NCI-H69 (cell line): Measurements from ENCODE around the gene CGNL1.
A peak's percentile ranks its signal among the peaks of the same experiment; 100 is the strongest.

Experiments used
- DNase-seq: peaks from one replicate; lab custom pipeline; 2025; lab: John Stamatoyannopoulos, UW

The CGNL1 gene

DNA sequence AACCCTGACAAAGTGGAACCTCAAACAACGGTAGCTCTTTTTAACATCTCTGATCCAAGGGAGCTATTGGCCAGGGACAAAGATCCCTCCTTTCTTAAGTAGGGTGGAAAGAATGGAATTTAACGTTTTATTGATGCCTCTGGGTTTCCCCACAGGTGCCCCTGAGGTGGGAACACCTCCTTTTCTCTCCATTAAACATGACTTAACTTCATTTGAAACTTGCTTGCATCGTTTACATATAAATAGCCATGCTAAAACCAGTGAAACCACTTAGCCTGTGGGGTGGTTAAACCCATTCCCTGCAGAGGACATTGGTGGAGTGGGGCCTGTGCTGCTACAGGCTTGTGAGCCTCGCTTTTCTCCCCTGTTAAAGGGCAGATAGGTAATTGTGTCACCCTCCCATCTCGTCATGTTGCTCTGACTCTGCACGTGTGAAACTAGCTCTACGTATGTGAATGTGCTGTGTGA lies 9.7 kb downstream of the CGNL1 start:
- DNase-seq, result no peak

DNA sequence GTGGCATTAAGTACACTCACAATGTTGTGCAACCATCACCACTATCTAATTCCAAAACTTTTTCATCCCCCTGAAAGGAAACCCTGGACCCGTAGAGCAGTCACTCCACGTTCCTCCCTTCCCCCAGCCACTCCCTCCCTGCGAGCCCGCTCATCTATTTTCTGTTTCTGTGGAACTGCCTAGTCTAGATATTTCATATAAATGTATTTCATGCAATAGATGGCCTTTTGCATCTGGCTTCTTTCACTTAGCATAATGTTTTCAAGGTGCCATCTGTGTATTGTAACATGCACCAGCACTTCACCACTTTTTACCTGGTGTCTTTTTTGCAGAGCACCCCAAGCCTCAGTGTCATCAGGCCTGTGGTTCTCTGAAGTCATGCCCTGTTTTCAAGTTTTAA lies 10.7 kb downstream of the CGNL1 start:
- no peak for DNase-seq

DNA sequence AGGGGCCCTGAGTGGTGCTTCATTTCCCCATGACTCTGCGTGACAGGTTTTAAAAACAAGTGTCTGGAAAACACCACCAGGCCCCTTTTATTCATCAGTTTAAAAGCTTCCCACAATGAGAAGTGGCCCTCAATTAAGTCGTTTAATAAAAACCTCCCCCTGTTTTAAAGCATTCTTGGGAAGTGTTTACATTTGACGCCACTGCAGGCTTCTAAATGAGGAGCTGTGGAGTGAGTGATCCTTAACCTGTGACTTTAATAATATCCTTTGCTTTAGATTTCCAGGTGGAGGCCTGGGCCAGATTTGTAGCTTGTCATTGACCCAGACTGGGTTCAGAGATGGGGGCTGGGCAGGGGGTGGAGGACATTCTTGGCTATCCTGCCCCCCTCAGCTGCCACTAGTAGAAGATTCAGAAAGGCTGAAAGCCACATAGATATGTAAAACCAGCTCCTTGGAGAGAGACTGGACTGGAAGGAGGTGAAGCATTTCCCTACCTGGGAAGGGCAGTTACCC lies 11.3 kb downstream of the CGNL1 start:
- peak; percentile 96 for DNase-seq

DNA sequence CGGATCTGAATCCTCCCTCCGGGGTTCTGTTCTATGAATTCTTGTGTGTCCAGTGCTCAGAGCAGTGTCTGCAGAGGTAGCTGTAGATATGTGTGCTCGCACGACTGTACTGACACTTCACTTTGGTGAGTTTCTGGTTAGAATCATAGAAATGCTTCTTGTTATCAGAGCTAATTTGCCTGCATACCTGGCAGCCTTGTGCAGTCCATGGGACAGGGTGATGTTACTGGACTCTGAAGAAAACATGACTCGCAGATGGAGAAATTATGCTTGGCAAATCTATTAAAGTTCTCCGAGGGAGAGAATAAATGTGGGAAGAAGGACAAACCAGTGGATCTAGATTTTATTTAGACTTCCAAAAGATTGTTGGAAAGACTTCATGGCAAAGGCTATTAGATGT lies 12.2 kb downstream of the CGNL1 start:
- DNase-seq, result no peak

DNA sequence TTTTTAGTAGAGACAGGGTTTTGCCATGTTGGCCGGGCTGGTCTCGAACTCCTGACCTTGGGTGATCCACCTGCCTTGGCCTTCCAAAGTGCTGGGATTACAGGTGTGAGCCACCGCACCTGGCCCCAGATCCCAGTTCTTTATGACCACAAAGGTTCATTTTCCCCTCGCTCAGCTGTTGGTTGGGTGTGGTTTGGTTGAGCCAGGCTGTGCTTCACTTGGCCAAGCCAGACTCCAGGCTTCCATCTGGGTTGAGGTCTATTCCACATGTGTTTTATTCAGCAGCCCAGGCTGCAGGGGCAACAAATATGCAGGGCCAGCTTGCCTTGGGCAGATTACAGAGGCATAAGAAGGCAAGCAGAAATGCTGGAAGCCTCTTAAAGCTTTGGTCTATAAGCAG lies 13.7 kb downstream of the CGNL1 start:
- DNase-seq, result no peak

DNA sequence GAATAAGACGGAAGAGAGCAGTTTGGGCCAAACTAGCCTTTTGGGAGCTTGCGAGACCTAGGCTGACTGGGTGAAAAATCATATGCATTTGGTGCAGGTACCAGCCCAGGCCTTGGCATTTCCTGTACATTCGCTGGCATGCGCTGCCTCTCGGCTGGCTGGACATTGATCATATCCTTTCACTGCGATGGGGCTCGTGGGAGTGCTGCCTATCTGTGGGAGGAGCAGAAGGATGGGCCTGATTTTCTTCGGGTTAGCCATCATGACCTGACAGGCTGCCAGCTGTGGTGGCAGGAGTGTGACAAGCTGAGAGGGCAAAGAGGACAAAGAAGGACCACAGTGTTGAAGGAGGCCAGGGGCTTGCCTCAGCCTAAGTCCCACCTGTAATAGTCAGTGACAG lies 14.3 kb downstream of the CGNL1 start:
- no peak for DNase-seq

DNA sequence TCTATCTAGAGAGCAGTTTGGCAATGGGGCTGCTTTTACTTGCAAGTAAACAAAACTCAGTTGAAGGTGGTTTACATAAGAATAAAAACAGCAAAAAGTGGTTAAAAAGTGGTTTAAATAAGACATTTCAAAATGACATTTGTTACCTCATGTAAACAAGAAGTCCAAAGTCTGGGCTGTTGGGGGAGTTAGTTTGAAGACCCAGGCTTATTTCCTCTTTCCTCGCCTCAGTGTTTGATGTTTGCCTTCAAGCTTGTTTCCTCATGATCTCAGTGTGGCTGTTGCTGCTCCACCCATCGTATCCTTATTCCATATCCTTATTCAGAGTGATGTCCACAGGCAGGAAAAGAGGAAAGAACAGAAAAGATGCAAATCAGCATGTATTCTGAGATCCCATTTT lies 15.2 kb downstream of the CGNL1 start:
- DNase-seq, result no peak

DNA sequence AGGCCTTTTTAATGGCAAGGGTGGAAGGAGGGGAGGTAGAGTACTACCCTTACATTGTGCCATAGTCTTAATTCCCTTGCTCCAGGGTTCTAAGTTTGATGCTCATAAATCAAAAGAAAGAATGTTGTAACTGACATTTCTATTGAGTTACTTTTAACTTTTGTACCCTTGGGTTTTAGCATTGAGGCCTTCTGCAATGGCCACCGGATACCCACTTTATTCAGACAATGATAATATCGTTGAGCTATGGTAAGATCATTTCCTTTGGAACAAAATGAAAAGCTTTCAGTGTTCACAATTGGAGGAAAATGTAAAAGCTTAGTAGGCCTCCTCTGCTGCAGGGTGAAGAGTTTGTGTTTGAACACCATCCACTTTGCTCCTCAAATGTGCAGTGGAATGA lies 16.8 kb downstream of the CGNL1 start:
- DNase-seq, result no peak

DNA sequence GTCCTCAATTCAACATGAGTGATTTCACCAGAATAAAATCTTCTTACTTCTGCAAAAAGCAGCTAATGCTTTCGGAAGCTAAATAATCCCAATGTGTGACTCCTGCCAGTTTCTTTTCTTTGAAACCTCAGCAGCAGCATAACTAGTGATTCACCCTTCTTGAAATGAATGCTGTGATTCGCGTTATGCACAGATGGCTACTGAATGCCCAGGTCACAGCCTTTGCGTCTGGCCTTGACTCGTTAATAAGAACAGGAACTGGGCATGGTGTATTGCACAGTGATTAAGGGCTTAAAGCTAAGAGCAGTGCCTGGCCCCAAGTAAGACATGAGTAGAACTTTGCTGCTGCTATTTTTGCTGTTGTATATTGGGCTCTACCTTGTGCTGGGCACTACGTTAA lies 19.0 kb downstream of the CGNL1 start:
- peak; percentile 79 for DNase-seq

DNA sequence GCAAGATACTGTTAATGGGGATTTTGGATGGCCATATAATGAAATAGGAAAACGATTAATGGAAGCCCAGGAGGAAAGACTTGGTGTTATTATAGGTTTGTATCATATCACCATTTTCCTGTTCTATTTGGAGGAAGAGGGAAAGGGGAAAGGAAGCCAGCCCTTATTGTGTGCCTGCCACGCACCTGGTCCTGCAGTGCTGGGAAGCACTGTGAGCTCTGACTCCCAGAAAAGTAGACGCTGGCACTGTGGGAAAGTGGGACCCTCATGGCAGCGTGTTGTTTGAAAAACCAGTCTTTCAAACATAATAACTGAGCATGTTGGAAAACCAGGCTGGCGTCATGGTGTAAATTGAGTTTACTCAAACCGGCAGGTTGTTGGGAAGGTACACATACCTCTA lies 22.0 kb downstream of the CGNL1 start:
- DNase-seq, result peak; percentile 90

DNA sequence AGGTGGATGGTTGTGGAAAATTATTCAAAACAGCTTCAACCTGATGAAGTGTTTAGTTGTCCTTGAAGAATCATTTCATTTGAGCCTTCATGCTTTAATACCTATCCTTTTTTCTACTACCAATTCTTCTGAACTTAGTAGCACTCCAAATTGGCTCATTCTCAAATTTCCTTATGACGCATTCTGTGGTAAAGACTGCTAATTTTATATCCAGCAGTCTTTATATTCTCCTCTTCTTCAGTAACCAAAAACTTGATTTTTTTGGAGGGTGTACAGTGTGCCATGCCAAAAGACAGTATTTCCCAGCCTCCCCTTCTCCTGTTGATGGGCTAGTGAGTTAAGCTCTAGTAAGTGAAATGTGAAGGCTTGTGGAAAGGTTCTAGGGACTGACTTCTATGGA lies 25.2 kb downstream of the CGNL1 start:
- DNase-seq, result no peak

DNA sequence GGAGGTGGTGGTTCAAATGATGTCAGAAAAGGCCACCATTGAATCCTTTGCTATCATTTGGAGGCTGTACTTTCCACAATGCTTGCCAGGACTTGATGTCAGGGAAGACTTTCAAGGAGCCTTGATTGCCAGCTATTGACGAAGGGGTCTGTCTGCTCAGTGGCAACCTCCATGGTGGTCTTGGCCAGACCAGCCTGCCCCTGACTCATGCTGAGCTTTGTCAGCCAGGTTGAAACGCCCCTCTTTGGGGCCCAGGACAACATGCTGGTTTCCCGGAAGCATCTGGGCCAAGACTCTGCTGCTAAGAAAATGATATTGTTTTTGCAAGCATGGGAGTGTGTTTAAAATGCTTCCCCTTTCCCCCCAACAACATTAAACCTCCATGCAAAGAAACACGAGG lies 26.7 kb downstream of the CGNL1 start:
- no peak for DNase-seq

DNA sequence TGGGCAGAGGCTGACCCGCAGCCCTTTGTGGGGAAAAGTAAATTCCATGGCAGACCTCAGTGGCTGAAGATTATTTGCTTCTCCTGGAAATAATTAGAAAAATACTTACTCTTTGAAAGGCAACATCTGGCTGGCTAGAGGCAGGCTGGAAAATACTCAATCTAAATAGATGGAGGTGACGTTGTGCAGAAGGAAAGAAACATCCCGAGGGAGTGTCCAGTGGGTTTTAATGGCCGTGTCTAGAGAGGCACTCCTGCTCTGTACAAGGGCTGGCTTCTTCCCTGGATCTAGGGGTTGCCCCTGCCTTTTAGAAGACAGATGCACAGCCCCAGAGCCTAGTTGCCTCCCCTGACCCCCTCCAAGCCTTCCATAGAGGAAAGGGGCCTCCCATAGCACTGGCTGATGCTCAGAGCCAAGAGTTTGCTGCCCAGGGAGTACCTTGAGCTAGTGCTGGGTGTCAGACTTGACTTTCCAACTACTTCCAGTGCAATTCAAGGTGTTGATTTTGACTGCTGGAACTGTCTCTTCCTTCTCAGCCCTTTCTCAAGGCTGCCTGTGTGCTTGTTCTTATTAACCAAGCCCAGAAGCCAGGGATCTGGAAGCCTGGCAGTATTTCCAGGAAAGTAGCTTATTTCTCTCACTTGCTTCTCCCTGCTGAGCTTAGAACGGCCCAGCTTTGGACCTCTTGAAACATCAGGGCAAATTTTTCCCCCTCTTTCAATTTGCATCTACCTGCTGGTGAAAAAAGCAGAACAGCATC lies 27.4 kb downstream of the CGNL1 start:
- DNase-seq, result peak; percentile 63

DNA sequence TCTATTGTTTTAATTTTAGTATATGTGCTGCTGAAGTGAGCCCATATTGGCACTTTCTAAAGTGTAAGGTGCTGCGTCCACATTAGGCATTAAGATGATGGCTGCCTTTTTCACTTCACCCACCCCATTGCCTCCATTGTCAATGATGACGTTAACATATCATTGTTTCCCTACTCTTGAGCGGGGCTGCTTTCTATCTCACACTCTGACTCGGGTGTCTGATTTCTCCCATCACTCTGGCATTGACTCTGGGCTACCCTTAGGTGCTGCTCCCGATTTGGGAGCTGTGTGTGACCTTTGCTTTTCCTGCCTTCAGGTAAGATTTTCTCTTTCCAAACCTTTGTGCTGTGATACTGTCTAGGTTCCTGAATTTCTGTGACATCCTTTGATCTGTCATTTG lies 28.8 kb downstream of the CGNL1 start:
- no peak for DNase-seq

DNA sequence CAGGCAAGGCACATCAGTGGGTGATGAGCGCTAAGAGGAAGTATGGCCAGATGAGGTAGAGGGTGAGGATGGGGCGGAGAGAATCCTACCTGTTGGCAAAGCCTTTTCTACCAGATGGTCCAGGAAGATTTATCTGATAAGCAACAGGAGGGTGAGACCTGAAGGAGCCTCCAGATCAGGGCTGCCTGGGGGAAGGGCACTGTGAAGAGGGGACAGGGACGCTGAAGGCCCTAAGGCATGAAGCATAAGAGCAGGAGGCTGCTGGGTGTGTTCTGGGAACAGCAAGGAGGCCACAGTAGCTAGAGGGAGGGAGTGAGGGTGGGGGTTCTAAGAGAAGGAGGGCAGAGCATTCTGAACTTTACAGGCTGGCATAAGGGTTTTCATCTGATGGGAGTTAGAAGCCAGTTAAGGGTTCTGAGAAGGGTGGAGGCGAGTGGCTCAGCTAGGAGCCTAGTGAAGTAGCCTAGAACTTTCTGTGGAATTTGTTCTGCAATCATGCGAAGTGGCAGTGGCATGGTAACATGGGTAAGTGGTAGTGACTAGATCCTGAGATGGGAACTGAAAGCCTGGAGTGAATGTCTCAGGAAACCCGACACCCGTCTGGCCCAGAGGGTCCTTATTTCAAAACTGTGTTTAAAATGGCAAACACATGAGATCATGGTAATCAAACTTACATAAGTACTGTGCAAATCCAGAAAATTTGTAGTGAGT lies 29.9 kb downstream of the CGNL1 start:
- DNase-seq, result peak; percentile 79

DNA sequence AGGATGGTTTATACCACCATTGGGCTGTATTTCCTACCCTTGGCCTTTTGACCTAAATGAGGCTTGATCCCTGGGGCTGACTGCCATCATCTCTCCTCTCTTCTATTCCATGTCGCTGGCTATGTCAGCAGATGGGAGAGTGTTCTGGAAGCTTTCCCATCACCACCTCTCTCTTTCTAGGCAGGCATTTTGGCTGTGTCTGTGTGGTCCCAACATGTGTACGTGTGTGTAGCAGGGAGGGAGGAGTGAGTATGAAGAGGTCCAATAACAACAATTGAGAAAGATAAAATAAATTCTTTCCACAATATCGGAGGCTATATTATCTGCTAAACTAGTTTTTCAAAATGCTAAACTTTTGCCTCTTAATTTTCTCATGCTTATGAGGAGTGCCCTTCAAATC lies 34.1 kb downstream of the CGNL1 start:
- no peak for DNase-seq

DNA sequence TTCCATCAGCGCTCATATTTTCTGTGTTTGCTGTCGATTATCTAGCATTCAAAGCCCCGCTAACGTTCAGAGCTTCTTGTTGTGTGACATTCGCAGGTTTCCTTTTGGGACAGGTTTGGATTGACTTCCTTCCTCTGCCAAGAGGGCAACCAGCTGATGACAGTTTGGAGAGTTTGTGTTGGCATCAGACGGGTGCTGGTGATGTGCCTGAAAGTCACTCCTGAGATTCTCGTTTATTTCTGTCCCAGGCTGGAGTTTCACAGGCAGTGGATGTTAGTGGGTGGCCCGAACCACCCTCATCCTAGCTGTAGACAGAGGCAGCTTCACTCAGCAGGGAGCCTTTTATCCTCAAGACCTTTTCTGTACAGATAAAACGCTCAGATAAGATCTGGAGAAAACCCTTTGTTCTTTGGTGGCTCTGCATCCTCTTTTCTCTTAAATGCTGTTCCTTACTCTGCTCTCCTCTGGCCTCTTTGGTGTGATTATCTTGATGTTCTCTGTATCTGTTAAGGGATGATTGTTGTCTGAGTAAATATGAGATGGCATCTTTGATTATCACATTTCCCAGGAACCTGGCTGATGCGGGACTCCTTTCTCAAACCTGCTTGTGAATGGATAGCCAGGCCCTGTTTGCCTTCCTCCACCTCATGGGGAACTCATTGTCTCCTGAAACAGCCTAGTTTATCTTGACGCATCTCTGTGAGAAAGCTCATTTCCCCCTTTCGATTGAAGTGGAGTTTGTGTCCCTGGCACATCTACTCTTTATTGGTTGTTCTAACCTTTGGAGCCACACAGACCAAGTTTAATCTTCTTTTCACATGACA lies 35.9 kb downstream of the CGNL1 start:
- no peak for DNase-seq

DNA sequence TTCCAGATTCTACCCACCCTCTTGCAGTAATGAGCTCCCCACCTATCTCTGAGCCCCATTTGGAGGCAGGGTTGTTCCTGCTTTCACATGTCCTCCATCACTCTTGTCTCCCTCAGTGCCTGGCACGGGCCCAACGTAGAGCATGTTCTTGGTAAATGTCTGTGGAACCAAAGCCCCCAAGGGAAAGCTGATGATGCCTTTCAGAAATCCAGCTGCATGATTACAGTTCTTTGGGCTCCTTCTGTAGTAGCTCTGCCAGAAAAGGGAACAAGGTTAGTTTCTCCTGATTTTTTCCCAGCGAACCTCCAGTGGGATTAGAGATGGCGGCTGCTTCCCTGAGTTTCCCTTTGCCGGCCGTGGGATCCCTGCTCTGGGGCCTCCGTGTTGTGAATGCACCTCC lies 39.3 kb downstream of the CGNL1 start:
- no peak for DNase-seq

DNA sequence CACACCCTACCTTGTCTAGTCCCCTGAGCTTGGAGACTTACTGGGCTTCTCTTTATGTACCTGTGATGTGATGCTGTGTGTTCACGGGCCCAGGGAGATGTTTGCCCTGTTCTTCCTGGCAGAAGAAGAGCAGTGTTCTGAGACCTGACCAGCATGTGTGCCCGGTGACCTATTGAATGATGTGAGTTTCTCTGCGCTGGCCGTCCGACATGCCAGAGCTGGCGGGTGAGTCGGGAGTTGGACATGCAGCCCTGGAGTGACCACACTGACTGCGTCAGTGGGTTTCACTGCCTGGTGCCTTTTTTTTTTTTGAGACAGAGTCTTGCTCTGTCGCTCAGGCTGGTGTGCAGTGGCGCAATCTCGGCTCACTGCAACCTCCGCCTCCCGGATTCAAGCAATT lies 42.3 kb downstream of the CGNL1 start:
- DNase-seq, result no peak

DNA sequence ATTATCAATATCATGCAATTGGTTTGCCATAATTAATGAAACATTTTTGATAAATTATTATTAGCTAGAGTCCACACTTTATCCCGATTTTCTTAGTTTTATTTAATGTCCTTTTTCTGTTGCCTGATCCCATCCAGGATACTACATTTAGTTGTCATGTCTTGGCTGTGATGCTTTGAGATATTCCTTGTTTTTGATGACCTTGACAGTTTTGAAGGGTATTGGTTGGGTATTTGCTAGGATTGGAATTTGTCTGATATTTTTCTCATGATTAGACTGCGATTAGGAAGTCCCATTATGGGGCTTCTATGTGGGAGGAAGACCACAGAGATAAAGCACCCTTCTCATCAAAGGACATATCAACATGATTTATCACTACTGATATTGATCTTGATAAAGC lies 43.0 kb downstream of the CGNL1 start:
- no peak for DNase-seq

DNA sequence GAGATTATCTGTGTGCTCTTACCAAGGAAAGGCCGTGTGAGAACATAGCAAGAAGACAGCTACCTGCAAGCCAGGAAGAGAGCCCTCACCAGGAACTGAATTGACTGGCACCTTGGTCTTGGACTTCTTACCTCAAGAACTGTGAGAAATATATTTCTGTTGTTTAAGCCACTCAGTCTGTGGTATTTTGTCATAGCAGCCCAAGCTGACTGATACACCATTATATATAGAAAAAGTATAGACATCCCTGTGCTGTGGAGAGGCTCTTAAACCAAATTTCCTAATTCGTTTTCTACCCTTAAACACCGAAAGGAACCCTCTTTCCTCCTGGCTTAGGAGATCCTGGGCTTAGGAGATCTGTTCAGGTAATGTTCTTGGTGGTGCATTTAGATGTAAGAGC lies 44.8 kb downstream of the CGNL1 start:
- no peak for DNase-seq

DNA sequence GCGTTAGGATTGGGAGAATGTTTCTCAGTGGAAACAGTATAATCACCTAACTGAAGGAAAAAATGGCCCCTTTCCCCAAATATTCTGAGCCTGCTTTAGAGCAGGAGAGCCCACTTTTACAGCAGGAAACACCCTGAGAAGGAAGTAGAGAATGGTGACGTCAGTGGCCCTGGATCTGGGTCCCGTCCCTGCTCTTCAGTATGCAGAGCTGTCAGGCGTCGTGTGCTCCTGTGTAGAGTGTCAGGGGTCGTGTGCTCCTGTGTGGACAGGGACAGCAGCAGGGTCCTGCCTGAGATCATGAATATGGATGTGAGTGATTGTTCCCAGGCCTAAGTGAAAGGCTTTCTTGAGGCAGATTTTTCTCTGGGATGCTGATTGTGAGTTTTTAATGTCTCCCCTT lies 45.2 kb downstream of the CGNL1 start:
- DNase-seq, result no peak
